SU-DHL-6 (cell line): ENCODE results near the gene UPF3A.

ENCODE experiments used
- EZH2phosphoT487 ChIP-seq: fragments of 200-600 bp; sonication (generic), shearing (Covaris generic); conservative IDR thresholded peaks from 2 replicates; pipeline ENCODE4 v1.6.1; 2018; ENCODE audit warnings: mild to moderate bottlenecking, antibody characterized with exemption, low read length, moderate library complexity, mixed read lengths
- TF ChIP-seq, protein P1 (sequence below): fragments of 200-600 bp; sonication (generic); IDR thresholded peaks from one replicate; pipeline ENCODE4 v1.5.1; 2017; ENCODE audit warnings: antibody characterized with exemption, mild to moderate bottlenecking, low read length, moderate library complexity; ENCODE audit not compliant: insufficient read depth, poor library complexity, severe bottlenecking

DNA sequence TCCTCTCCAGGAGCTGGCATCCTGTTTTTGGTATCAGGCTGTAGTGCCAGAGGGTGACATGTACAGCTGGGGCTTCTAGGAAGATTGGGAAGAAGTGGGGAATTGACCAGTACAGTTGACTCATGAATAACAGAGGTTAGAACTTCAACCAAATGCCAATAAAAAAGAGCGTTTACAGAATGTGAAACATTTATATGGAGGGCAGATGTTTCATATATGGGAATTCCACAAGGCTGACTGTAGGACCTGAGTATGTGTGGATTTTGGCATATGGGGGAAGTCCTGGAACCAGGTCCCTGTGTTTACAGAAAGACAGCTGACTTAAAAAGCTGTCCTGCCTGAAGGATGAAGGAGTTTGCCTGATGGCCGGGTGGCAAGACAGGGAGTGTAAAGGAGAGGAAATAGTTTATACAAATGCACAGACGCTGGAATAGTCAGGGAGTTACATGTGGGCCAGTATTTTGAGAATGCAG, 38.1 kb downstream of the UPF3A start:
- TF ChIP-seq, protein P1, sequence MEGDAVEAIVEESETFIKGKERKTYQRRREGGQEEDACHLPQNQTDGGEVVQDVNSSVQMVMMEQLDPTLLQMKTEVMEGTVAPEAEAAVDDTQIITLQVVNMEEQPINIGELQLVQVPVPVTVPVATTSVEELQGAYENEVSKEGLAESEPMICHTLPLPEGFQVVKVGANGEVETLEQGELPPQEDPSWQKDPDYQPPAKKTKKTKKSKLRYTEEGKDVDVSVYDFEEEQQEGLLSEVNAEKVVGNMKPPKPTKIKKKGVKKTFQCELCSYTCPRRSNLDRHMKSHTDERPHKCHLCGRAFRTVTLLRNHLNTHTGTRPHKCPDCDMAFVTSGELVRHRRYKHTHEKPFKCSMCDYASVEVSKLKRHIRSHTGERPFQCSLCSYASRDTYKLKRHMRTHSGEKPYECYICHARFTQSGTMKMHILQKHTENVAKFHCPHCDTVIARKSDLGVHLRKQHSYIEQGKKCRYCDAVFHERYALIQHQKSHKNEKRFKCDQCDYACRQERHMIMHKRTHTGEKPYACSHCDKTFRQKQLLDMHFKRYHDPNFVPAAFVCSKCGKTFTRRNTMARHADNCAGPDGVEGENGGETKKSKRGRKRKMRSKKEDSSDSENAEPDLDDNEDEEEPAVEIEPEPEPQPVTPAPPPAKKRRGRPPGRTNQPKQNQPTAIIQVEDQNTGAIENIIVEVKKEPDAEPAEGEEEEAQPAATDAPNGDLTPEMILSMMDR: no peak
- TF ChIP-seq EZH2phosphoT487: no peak
